SU-DHL-6 (cell line): ENCODE measurements around the gene NAA15.
"Not testable (repeated sequence)": the region's sequence is repeated elsewhere in the genome, so short reads cannot be mapped to it uniquely, and the experiment has no call there.

Experiments used
- H2AFZ ChIP-seq: fragments of 200-600 bp; sonication (generic); 2 replicates; pipeline ENCODE4 v1.6.1; 2014; ENCODE audit warnings: low read depth, mild to moderate bottlenecking, moderate library complexity, mixed read lengths, antibody characterized with exemption, low read length; ENCODE audit not compliant: severe bottlenecking
- H3F3A ChIP-seq: fragments of 200-600 bp; shearing (Covaris generic); 2 replicates; pipeline ENCODE4 v1.6.0; 2016; ENCODE audit warnings: antibody characterized with exemption, mild to moderate bottlenecking; ENCODE audit not compliant: insufficient read depth
- H3K27ac ChIP-seq: fragments of 200-600 bp; sonication (generic); 2 replicates; pipeline ENCODE4 v1.5.1; 2016; ENCODE audit warnings: low read depth, mild to moderate bottlenecking, low read length, moderate library complexity, mixed read lengths
- H3K27me3 ChIP-seq: fragments of 200-600 bp; sonication (generic), shearing (Covaris generic); 2 replicates; pipeline ENCODE4 v1.6.0; 2014; ENCODE audit warnings: mild to moderate bottlenecking, low read length
- H3K36me3 ChIP-seq: fragments of 200-600 bp; sonication (generic); 2 replicates; pipeline ENCODE4 v1.6.1; 2014; ENCODE audit warnings: mild to moderate bottlenecking, low read length, mixed read lengths
- H3K4me2 ChIP-seq: fragments of 300-600, 200-600 bp; shearing (Covaris generic), sonication (generic); 2 replicates; pipeline ENCODE4 v1.6.0; 2014; ENCODE audit warnings: low read length, low read depth, mild to moderate bottlenecking; ENCODE audit not compliant: poor library complexity, severe bottlenecking
- H3K4me3 ChIP-seq: fragments of 200-600 bp; sonication (generic); 2 replicates; pipeline ENCODE4 v1.5.1; 2014; ENCODE audit warnings: antibody characterized with exemption, low read length, mild to moderate bottlenecking, mixed read lengths; ENCODE audit not compliant: insufficient read depth, poor library complexity, severe bottlenecking
- H3K79me2 ChIP-seq: fragments of 200-600 bp; sonication (generic); 2 replicates; pipeline ENCODE4 v1.6.1; 2014; ENCODE audit warnings: mild to moderate bottlenecking, low read length, moderate library complexity; ENCODE audit not compliant: insufficient read depth
- H3K9ac ChIP-seq: fragments of 200-600 bp; sonication (generic); 2 replicates; pipeline ENCODE4 v1.7.0; 2014; ENCODE audit warnings: mild to moderate bottlenecking, low read length
- H3K9me2 ChIP-seq: fragments of 200-600 bp; sonication (generic); replicated peaks from 2 replicates; pipeline ENCODE4 v1.6.1; 2014; ENCODE audit warnings: low read length; ENCODE audit not compliant: insufficient read depth
- H3K9me3 ChIP-seq: fragments of 200-600 bp; sonication (generic); 2 replicates; pipeline ENCODE4 v1.6.1; 2014; ENCODE audit warnings: low read length, mixed read lengths; ENCODE audit not compliant: insufficient read depth
- H4K20me1 ChIP-seq: fragments of 200-600 bp; sonication (generic); 2 replicates; pipeline ENCODE4 v1.6.1; 2014; ENCODE audit warnings: low read depth, mild to moderate bottlenecking, antibody characterized with exemption, low read length, moderate library complexity, mixed read lengths
- EZH2phosphoT487 ChIP-seq: fragments of 200-600 bp; sonication (generic), shearing (Covaris generic); conservative IDR thresholded peaks from 2 replicates; pipeline ENCODE4 v1.6.1; 2018; ENCODE audit warnings: mild to moderate bottlenecking, antibody characterized with exemption, low read length, moderate library complexity, mixed read lengths
- TF ChIP-seq, protein P1 (sequence below): fragments of 200-600 bp; sonication (generic); IDR thresholded peaks from one replicate; pipeline ENCODE4 v1.5.1; 2017; ENCODE audit warnings: antibody characterized with exemption, mild to moderate bottlenecking, low read length, moderate library complexity; ENCODE audit not compliant: insufficient read depth, poor library complexity, severe bottlenecking

Gene NAA15

DNA sequence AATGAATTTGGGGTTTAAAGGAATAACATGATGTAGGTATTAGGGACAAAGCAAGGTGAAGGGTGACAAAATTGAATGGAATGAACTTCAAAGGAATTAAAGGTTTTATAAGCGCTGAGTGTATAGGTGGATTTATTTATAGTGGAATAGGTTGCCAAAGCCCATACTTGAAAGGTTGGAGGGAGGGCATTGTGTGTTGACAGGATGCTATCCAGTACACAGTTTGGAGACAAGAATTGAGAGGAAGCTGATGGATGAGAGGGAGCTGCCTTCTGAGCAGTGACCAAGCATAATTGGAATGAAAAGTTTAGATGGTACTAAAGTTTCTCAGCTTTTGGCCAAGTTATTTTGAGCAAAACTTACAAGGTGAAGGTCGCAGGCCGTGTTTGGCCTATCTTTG is 100.1 kb downstream of the NAA15 start:
- H3K27me3 ChIP-seq = no peaks in the 10 kb centered on the region
- H4K20me1 ChIP-seq = no peaks in the 10 kb centered on the region
- no peaks in the 10 kb centered on the region for H3K9me3 ChIP-seq
- H3K36me3 ChIP-seq = no peaks in the 10 kb centered on the region
- H3K9me2 ChIP-seq = no peaks in the 10 kb centered on the region
- no peak overlapping the region for H3K4me2 ChIP-seq
- no peak overlapping the region for H3K9ac ChIP-seq
- no peak overlapping the region for H3K27ac ChIP-seq
- no peak overlapping the region for H3K4me3 ChIP-seq
- TF ChIP-seq, protein P1, sequence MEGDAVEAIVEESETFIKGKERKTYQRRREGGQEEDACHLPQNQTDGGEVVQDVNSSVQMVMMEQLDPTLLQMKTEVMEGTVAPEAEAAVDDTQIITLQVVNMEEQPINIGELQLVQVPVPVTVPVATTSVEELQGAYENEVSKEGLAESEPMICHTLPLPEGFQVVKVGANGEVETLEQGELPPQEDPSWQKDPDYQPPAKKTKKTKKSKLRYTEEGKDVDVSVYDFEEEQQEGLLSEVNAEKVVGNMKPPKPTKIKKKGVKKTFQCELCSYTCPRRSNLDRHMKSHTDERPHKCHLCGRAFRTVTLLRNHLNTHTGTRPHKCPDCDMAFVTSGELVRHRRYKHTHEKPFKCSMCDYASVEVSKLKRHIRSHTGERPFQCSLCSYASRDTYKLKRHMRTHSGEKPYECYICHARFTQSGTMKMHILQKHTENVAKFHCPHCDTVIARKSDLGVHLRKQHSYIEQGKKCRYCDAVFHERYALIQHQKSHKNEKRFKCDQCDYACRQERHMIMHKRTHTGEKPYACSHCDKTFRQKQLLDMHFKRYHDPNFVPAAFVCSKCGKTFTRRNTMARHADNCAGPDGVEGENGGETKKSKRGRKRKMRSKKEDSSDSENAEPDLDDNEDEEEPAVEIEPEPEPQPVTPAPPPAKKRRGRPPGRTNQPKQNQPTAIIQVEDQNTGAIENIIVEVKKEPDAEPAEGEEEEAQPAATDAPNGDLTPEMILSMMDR = no peak
- TF ChIP-seq EZH2phosphoT487 = no peak
- H2AFZ ChIP-seq = no peak overlapping the region
- H3K79me2 ChIP-seq = no peaks in the 10 kb centered on the region
- no peaks in the 10 kb centered on the region for H3F3A ChIP-seq

DNA sequence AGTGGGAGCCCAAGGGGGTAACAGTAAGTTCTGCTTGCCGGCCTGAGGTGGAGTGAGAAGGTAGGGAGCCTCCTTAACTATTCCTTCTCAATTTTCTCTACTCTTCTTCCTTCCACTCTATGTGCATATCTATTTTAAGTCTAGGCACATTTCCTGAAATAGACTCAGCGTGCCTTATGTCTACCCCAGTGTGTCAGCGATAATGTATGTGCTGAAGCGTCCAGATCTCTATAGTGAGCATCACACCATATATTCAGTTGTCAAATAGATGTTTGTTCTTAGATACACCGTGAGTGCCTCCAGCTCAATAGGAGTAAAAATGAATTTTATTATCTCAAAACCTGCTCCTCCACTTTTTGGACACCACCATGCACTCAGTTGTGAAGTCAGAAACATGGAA is 101.1 kb downstream of the NAA15 start:
- Histone ChIP-seq H3K79me2 (no peaks in the 10 kb centered on the region), H3K27ac (no peak overlapping the region), H2AFZ (no peak overlapping the region), H3K27me3 (no peaks in the 10 kb centered on the region), H3K9ac (no peak overlapping the region), H3F3A (no peaks in the 10 kb centered on the region), H3K4me2 (no peak overlapping the region), H3K9me2 (no peaks in the 10 kb centered on the region), H3K9me3 (no peaks in the 10 kb centered on the region), H4K20me1 (no peaks in the 10 kb centered on the region), H3K36me3 (no peaks in the 10 kb centered on the region), H3K4me3 (no peak overlapping the region)
- TF ChIP-seq EZH2phosphoT487 = no peak
- TF ChIP-seq, protein P1 = no peak

DNA sequence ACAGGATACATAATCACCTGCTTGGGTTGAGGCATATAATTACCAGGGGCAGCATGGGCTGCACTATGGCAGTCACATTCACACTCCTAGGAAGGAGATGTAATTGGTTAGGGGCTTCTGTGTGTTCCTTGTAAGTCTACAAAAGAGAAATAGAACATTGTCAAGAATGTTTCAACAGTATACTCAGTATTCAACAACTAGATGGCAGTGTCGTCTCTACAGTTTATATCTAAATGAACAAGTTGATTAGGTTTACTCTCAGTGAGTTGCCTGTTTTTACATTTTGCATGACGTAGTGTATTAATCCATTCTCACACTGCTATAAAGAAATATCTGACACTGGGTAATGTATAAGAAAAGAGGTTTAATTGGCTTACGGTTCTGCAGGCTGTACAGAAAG is 102.2 kb downstream of the NAA15 start:
- Histone ChIP-seq H3K4me2 (no peak overlapping the region), H4K20me1 (no peaks in the 10 kb centered on the region), H3K79me2 (no peaks in the 10 kb centered on the region), H3K4me3 (no peak overlapping the region), H3K27me3 (no peaks in the 10 kb centered on the region), H3K9ac (no peak overlapping the region), H3K9me3 (no peaks in the 10 kb centered on the region), H2AFZ (no peak overlapping the region), H3F3A (no peaks in the 10 kb centered on the region), H3K9me2 (no peaks in the 10 kb centered on the region), H3K36me3 (no peaks in the 10 kb centered on the region), H3K27ac (no peak overlapping the region)
- TF ChIP-seq EZH2phosphoT487 = no peak
- TF ChIP-seq, protein P1 = no peak

DNA sequence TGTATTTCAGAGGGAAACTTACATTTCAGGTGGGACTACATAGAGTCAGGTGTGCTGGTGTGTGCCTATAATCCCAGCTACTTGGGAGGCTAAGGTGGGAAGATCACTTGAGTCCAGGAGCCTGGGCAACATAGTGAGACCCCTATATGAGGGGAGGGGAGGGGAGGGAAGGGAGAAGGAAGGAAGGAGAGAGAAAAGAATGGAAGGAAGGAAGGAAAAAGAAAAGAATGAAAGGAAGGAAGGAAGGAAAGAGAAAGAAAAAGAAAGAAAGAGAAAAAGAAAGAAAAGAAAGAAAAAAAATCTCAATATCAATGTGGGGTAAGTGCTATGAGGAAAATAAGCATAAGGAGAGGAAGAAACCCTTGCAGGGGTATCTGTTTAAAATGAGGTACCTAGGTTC is 109.0 kb downstream of the NAA15 start:
- Histone ChIP-seq H3K36me3 (no peaks in the 10 kb centered on the region), H3K4me3 (no peak overlapping the region), H3K9me2 (no peaks in the 10 kb centered on the region), H3K27ac (no peak overlapping the region), H3K9me3 (no peaks in the 10 kb centered on the region), H3F3A (no peaks in the 10 kb centered on the region), H3K79me2 (no peaks in the 10 kb centered on the region), H3K4me2 (no peak overlapping the region), H3K9ac (no peak overlapping the region), H2AFZ (no peak overlapping the region), H3K27me3 (no peaks in the 10 kb centered on the region), H4K20me1 (no peaks in the 10 kb centered on the region)
- no peak for TF ChIP-seq EZH2phosphoT487
- TF ChIP-seq, protein P1 = no peak

DNA sequence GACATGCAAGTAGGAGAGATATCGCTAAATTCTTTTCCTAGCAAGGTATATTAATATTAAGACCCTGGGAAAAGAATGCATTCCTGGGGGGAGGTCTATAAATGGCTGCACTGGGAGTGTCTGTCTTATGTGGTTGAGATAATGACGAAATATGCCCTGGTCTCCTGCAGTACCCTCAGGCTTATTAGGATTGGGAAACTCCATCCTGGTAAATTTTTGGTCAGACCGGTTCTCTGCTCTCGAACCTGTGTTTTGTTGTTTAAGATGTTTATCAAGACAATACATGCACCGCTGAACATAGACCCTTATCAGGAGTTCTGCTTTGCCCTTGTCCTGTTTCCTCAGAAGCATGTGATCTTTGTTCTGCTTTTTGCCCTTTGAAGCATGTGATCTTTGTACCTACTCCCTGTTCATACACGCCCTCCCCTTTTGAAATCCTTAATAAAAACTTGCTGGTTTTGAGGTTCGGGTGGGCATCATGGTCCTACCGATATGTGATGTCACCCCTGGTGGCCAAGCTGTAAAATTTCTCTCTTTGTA is 113.4 kb downstream of the NAA15 start:
- H3K4me2 ChIP-seq, H4K20me1 ChIP-seq, H3K27ac ChIP-seq, H3K79me2 ChIP-seq, H2AFZ ChIP-seq, H3K9me2 ChIP-seq, H3K27me3 ChIP-seq, H3K36me3 ChIP-seq, H3K9ac ChIP-seq, H3K9me3 ChIP-seq, H3K4me3 ChIP-seq, H3F3A ChIP-seq: not testable (repeated sequence)
